ENCODE data around the gene SLC36A2. TPM values are rescaled to one million over a fixed set of nuclear protein-coding genes. Genes with fewer than 3 reads are reported as not detected.
A peak's percentile ranks its signal among the peaks of the same experiment; 100 is the strongest.

Gene SLC36A2
- total RNA-seq, 1 donor from 2014 or later = under 0.01 TPM

- H3K27me3 ChIP-seq (ENCODE audit: control insufficient read depth in 3 of 3, insufficient read depth in 3 of 3, low read length in 3 of 3) = no peaks in the 10 kb centered on the region
- no peak overlapping the region for H3K27ac ChIP-seq (ENCODE audit: low read depth, low read length)
- H3K9me3 ChIP-seq (ENCODE audit: control insufficient read depth in 3 of 3, low read length in 3 of 3) = no peaks in the 10 kb centered on the region
- peaks cover 4 to 5% (median 5%) of the 10 kb centered on the region in 3 donors for H3K4me1 ChIP-seq (ENCODE audit: control insufficient read depth in 3 of 3, insufficient read depth in 3 of 3, low read length in 3 of 3)
- H3K9ac ChIP-seq (ENCODE audit: low read depth in 1 of 3, low read length in 3 of 3) = no peak overlapping the region
- peaks cover 39 to 67% (median 63%) of the 10 kb centered on the region in 3 donors for H3K36me3 ChIP-seq (ENCODE audit: control insufficient read depth in 3 of 3, insufficient read depth in 3 of 3, low read length in 3 of 3)
- H3K4me3 ChIP-seq (ENCODE audit: low read length in 3 of 3) = no peak overlapping the region
These were observed 8.6 kb downstream of the SLC36A2 start for GRCh38 chr5:151338734-151339133.

- Histone ChIP-seq H3K4me3 (ENCODE audit: low read length in 3 of 3) (no peak overlapping the region), H3K27ac (ENCODE audit: low read depth, low read length) (peak overlapping the region; percentile 26), H3K9ac (ENCODE audit: low read depth in 1 of 3, low read length in 3 of 3) (no peak overlapping the region), H3K27me3 (ENCODE audit: control insufficient read depth in 3 of 3, insufficient read depth in 3 of 3, low read length in 3 of 3) (no peaks in the 10 kb centered on the region), H3K4me1 (ENCODE audit: control insufficient read depth in 3 of 3, insufficient read depth in 3 of 3, low read length in 3 of 3) (no peaks in the 10 kb centered on the region), H3K36me3 (ENCODE audit: control insufficient read depth in 3 of 3, insufficient read depth in 3 of 3, low read length in 3 of 3) (peaks cover 30 to 57% (median 52%) of the 10 kb centered on the region in 3 donors), H3K9me3 (ENCODE audit: control insufficient read depth in 3 of 3, low read length in 3 of 3) (no peaks in the 10 kb centered on the region)
These were observed 14.5 kb downstream of the SLC36A2 start for GRCh38 chr5:151332857-151333256.

- H3K4me3 ChIP-seq (ENCODE audit: low read length in 3 of 3) = no peak overlapping the region
- H3K27ac ChIP-seq (ENCODE audit: low read depth, low read length) = no peak overlapping the region
- no peak overlapping the region for H3K9ac ChIP-seq (ENCODE audit: low read depth in 1 of 3, low read length in 3 of 3)
- H3K27me3 ChIP-seq (ENCODE audit: control insufficient read depth in 3 of 3, insufficient read depth in 3 of 3, low read length in 3 of 3) = no peaks in the 10 kb centered on the region
- no peaks in the 10 kb centered on the region for H3K4me1 ChIP-seq (ENCODE audit: control insufficient read depth in 3 of 3, insufficient read depth in 3 of 3, low read length in 3 of 3)
- H3K9me3 ChIP-seq (ENCODE audit: control insufficient read depth in 3 of 3, low read length in 3 of 3) = no peaks in the 10 kb centered on the region
- peaks cover 35 to 71% (median 64%) of the 10 kb centered on the region in 3 donors for H3K36me3 ChIP-seq (ENCODE audit: control insufficient read depth in 3 of 3, insufficient read depth in 3 of 3, low read length in 3 of 3)
These were observed 18.6 kb downstream of the SLC36A2 start for GRCh38 chr5:151328734-151329133.

GRCh38 chr5:151327585-151327984 is 19.8 kb downstream of the SLC36A2 start:
- H3K4me3 ChIP-seq (ENCODE audit: low read length in 3 of 3) = no peak overlapping the region
- H3K4me1 ChIP-seq (ENCODE audit: control insufficient read depth in 3 of 3, insufficient read depth in 3 of 3, low read length in 3 of 3) = peaks cover 0 to 2% (median 0%) of the 10 kb centered on the region in 3 donors
- H3K9ac ChIP-seq (ENCODE audit: low read depth in 1 of 3, low read length in 3 of 3) = no peak overlapping the region
- no peaks in the 10 kb centered on the region for H3K27me3 ChIP-seq (ENCODE audit: control insufficient read depth in 3 of 3, insufficient read depth in 3 of 3, low read length in 3 of 3)
- peaks cover 40 to 65% (median 65%) of the 10 kb centered on the region in 3 donors for H3K36me3 ChIP-seq (ENCODE audit: control insufficient read depth in 3 of 3, insufficient read depth in 3 of 3, low read length in 3 of 3)
- no peak overlapping the region for H3K27ac ChIP-seq (ENCODE audit: low read depth, low read length)
- no peaks in the 10 kb centered on the region for H3K9me3 ChIP-seq (ENCODE audit: control insufficient read depth in 3 of 3, low read length in 3 of 3)

- H3K36me3 ChIP-seq (ENCODE audit: control insufficient read depth in 3 of 3, insufficient read depth in 3 of 3, low read length in 3 of 3) = peaks cover 40 to 67% (median 63%) of the 10 kb centered on the region in 3 donors
- H3K27me3 ChIP-seq (ENCODE audit: control insufficient read depth in 3 of 3, insufficient read depth in 3 of 3, low read length in 3 of 3) = no peaks in the 10 kb centered on the region
- peaks cover 4 to 11% (median 5%) of the 10 kb centered on the region in 3 donors for H3K4me1 ChIP-seq (ENCODE audit: control insufficient read depth in 3 of 3, insufficient read depth in 3 of 3, low read length in 3 of 3)
- H3K4me3 ChIP-seq (ENCODE audit: low read length in 3 of 3) = no peak overlapping the region
- H3K9ac ChIP-seq (ENCODE audit: low read depth in 1 of 3, low read length in 3 of 3) = no peak overlapping the region
- H3K9me3 ChIP-seq (ENCODE audit: control insufficient read depth in 3 of 3, low read length in 3 of 3) = no peaks in the 10 kb centered on the region
- H3K27ac ChIP-seq (ENCODE audit: low read depth, low read length) = no peak overlapping the region
These were observed 21.1 kb downstream of the SLC36A2 start for GRCh38 chr5:151326266-151326665.

GRCh38 chr5:151320481-151320880 is 26.9 kb downstream of the SLC36A2 start:
- Histone ChIP-seq H3K36me3 (ENCODE audit: control insufficient read depth in 3 of 3, insufficient read depth in 3 of 3, low read length in 3 of 3) (peaks cover 25 to 46% (median 41%) of the 10 kb centered on the region in 3 donors), H3K27ac (ENCODE audit: low read depth, low read length) (no peak overlapping the region), H3K4me1 (ENCODE audit: control insufficient read depth in 3 of 3, insufficient read depth in 3 of 3, low read length in 3 of 3) (peaks cover 9 to 14% (median 11%) of the 10 kb centered on the region in 3 donors), H3K9me3 (ENCODE audit: control insufficient read depth in 3 of 3, low read length in 3 of 3) (no peaks in the 10 kb centered on the region), H3K4me3 (ENCODE audit: low read length in 3 of 3) (no peak overlapping the region), H3K9ac (ENCODE audit: low read depth in 1 of 3, low read length in 3 of 3) (no peak overlapping the region), H3K27me3 (ENCODE audit: control insufficient read depth in 3 of 3, insufficient read depth in 3 of 3, low read length in 3 of 3) (no peaks in the 10 kb centered on the region)

- Histone ChIP-seq H3K9ac (ENCODE audit: low read depth in 1 of 3, low read length in 3 of 3) (no peak overlapping the region), H3K9me3 (ENCODE audit: control insufficient read depth in 3 of 3, low read length in 3 of 3) (no peaks in the 10 kb centered on the region), H3K27ac (ENCODE audit: low read depth, low read length) (no peak overlapping the region), H3K36me3 (ENCODE audit: control insufficient read depth in 3 of 3, insufficient read depth in 3 of 3, low read length in 3 of 3) (peaks cover 24 to 46% (median 35%) of the 10 kb centered on the region in 3 donors), H3K4me3 (ENCODE audit: low read length in 3 of 3) (no peak overlapping the region), H3K4me1 (ENCODE audit: control insufficient read depth in 3 of 3, insufficient read depth in 3 of 3, low read length in 3 of 3) (peaks cover 9 to 14% (median 11%) of the 10 kb centered on the region in 3 donors), H3K27me3 (ENCODE audit: control insufficient read depth in 3 of 3, insufficient read depth in 3 of 3, low read length in 3 of 3) (no peaks in the 10 kb centered on the region)
These were observed 28.3 kb downstream of the SLC36A2 start for GRCh38 chr5:151318850-151319732.

- H3K27me3 ChIP-seq (ENCODE audit: control insufficient read depth in 3 of 3, insufficient read depth in 3 of 3, low read length in 3 of 3) = no peaks in the 10 kb centered on the region
- H3K27ac ChIP-seq (ENCODE audit: low read depth, low read length) = no peak overlapping the region
- H3K36me3 ChIP-seq (ENCODE audit: control insufficient read depth in 3 of 3, insufficient read depth in 3 of 3, low read length in 3 of 3) = peaks cover 19 to 42% (median 26%) of the 10 kb centered on the region in 3 donors
- H3K4me1 ChIP-seq (ENCODE audit: control insufficient read depth in 3 of 3, insufficient read depth in 3 of 3, low read length in 3 of 3) = peaks cover 11 to 14% (median 14%) of the 10 kb centered on the region in 3 donors
- H3K4me3 ChIP-seq (ENCODE audit: low read length in 3 of 3) = no peak overlapping the region
- H3K9me3 ChIP-seq (ENCODE audit: control insufficient read depth in 3 of 3, low read length in 3 of 3) = no peaks in the 10 kb centered on the region
- no peak overlapping the region for H3K9ac ChIP-seq (ENCODE audit: low read depth in 1 of 3, low read length in 3 of 3)
These were observed 29.5 kb downstream of the SLC36A2 start for GRCh38 chr5:151317871-151318270.

GRCh38 chr5:151315998-151316597 is 31.3 kb downstream of the SLC36A2 start:
- Histone ChIP-seq H3K27me3 (ENCODE audit: control insufficient read depth in 3 of 3, insufficient read depth in 3 of 3, low read length in 3 of 3) (no peaks in the 10 kb centered on the region), H3K9ac (ENCODE audit: low read depth in 1 of 3, low read length in 3 of 3) (no peak overlapping the region), H3K4me3 (ENCODE audit: low read length in 3 of 3) (no peak overlapping the region), H3K27ac (ENCODE audit: low read depth, low read length) (no peak overlapping the region), H3K9me3 (ENCODE audit: control insufficient read depth in 3 of 3, low read length in 3 of 3) (no peaks in the 10 kb centered on the region), H3K4me1 (ENCODE audit: control insufficient read depth in 3 of 3, insufficient read depth in 3 of 3, low read length in 3 of 3) (peaks cover 3 to 9% (median 7%) of the 10 kb centered on the region in 3 donors), H3K36me3 (ENCODE audit: control insufficient read depth in 3 of 3, insufficient read depth in 3 of 3, low read length in 3 of 3) (peaks cover 15 to 34% (median 19%) of the 10 kb centered on the region in 3 donors)

- Histone ChIP-seq H3K4me3 (ENCODE audit: low read length in 3 of 3) (no peak overlapping the region), H3K9ac (ENCODE audit: low read depth in 1 of 3, low read length in 3 of 3) (no peak overlapping the region), H3K27me3 (ENCODE audit: control insufficient read depth in 3 of 3, insufficient read depth in 3 of 3, low read length in 3 of 3) (no peaks in the 10 kb centered on the region), H3K4me1 (ENCODE audit: control insufficient read depth in 3 of 3, insufficient read depth in 3 of 3, low read length in 3 of 3) (peaks cover 0 to 5% (median 0%) of the 10 kb centered on the region in 3 donors), H3K9me3 (ENCODE audit: control insufficient read depth in 3 of 3, low read length in 3 of 3) (no peaks in the 10 kb centered on the region), H3K27ac (ENCODE audit: low read depth, low read length) (no peak overlapping the region), H3K36me3 (ENCODE audit: control insufficient read depth in 3 of 3, insufficient read depth in 3 of 3, low read length in 3 of 3) (peaks cover 7 to 25% (median 7%) of the 10 kb centered on the region in 3 donors)
These were observed 34.0 kb downstream of the SLC36A2 start for GRCh38 chr5:151313357-151313756.

Measured in skeletal muscle tissue (tissue), 4 donors.